LHCN-M2 (cell line): Measurements from ENCODE around the gene AGAP2. TPM values are rescaled to one million over a fixed set of nuclear protein-coding genes. Genes with fewer than 3 reads are reported as not detected.

ENCODE experiments used
- DNase-seq: peaks from one replicate; pipeline ENCODE4 v3.0.0-alpha.2; 2012; ENCODE audit warnings: low read depth
- total RNA-seq: library from RNA; depleted of rRNA; stranded (reverse); fragments of >200 nt; gene quantifications from 2 replicates; pipeline ENCODE4 v1.2.3, GENCODE V29; 2014

The AGAP2 gene
- total RNA-seq, 1 experiment from 2014 or later: 0.29 TPM

- DNase-seq: no peak
Measured at GRCh38 chr12:57767876-57768275, 29.3 kb upstream of the AGAP2 start.

GRCh38 chr12:57767305-57767698, 28.8 kb upstream of the AGAP2 start:
- DNase-seq: no peak

GRCh38 chr12:57766464-57767304, 28.1 kb upstream of the AGAP2 start, which contains the start of gene CYP27B1:
Gene CYP27B1, minus strand, starts transcription at chr12:57767078. Its CDS starts 37 bp downstream, at chr12:57767041.
- no peak for DNase-seq

GRCh38 chr12:57765698-57766463, 27.3 kb upstream of the AGAP2 start:
- no peak for DNase-seq

- DNase-seq: no peak
Measured at GRCh38 chr12:57765003-57765697, 26.6 kb upstream of the AGAP2 start.

DNA sequence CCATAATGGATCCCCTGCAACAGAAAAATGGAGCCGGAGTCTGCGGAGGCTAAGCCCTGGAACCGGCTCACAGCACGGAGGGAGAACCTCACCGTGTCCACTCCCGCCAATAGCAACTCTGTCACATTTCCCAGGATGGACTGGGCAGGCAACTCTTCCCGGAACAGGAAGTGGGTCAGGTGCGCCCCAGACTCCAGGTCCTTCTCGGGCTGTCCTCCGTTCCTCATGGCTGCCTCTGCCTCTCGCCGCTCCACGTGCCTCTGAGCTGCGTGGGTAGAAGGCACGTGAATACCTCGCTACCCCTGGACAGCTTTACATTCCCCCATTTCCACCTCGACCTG, 26.1 kb upstream of the AGAP2 start:
- DNase-seq: no peak

DNA sequence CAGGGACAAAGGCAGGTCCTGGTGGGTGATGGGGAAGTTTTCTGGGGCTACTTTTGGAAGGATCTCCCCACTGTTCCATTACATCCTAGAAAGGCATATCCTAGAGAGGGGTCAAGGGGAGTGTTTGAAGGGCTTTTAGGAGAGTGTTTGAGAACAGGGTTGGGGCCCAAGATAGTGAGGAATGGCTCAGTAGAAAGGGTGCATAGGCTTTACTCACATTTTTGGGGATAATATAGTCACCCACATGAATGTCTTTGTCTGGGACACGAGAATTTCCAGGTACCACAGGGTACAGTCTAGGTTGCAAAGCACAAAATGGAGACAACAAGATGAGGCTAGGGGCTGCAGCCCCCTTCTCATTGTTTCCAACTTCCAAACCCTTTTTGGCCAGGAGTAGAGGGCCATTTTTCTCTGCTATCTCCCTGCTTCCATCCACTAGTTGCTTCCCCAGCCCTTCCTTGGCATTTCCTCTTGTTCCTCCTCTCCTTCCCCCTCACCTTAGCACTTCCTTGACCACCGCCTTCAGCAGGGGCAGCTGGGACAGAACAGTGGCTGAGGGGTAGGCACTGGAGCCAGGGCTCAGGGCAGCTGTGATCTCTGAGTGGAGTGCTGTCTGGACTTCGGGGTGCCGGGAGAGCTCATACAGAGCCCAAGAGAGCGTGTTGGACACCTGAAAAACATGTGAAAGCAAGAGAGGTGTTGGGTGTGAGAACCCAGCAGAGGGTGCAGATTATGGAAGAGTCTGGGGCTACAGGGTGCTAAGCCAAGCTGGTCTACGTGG, 25.5 kb upstream of the AGAP2 start:
- no peak for DNase-seq

GRCh38 chr12:57762463-57762862, 23.9 kb upstream of the AGAP2 start:
- DNase-seq: no peak

DNA sequence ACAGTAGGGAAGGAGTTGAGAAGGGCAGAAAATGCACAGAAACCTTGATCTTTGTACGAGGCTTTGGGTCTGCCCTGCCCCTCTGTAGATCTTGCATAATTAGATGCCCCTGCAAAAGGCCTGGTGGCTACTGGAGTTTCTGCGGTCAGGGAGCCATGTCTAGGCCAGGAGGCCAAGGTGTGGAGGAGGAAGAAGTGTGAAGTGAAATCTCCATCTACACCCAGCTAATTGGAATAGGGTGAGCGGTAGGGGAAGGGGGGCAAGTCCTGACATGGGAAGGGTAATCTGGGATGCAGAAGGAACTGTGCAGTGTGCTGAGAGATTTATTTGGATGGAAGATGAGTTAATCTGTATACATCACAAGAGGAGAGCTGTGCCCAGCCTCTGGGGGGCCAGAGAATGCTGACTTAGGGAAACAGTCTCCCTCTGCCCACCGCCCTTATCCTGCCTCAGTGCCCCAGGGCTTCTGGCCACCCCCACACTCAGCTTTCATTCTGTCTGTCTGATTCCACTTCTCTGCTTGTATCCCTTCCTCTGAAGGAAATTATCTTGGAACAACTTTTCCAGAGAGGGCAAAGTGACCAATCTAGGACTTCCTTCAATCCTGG, 23.0 kb upstream of the AGAP2 start:
- DNase-seq: no peak

- no peak for DNase-seq
Measured at GRCh38 chr12:57760347-57760982, 21.9 kb upstream of the AGAP2 start.

- no peak for DNase-seq
Measured at GRCh38 chr12:57759360-57759980, 20.9 kb upstream of the AGAP2 start.

DNA sequence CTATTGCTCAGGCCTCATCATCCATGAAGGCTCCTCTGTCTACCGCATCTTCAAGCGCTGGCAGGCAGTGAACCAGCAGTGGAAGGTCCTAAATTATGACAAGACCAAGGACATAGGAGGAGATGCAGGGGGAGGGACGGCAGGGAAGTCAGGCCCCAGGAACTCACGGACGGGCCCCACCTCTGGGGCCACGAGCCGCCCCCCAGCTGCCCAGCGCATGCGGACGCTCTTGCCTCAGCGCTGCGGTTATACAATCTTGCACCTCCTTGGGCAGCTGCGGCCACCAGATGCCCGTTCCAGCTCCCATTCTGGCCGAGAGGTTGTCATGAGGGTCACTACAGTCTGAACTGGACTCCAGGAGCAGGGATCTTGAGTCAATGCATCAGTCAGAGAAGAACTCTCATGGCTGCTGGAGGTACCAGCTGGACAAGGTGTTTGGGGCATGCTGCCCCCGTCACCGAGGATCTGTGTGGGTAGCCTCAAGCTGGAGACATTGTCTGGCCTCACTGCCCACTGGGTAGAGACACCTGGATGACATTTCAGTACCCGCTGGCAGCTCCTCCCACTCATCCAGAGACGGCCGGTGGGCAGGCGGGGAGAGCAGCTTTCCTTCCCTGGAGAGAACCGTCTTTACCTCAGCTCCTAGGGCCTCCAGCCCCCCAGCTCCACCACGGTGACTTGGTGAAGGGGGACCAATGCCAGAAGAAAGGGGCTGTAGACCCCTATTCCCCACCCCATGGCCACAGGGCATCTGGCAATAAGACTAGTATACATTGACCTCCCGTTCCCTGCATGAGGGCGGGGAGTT, 20.2 kb upstream of the AGAP2 start:
- DNase-seq: no peak

- no peak for DNase-seq
Measured at GRCh38 chr12:57757771-57758170, 19.2 kb upstream of the AGAP2 start.

DNA sequence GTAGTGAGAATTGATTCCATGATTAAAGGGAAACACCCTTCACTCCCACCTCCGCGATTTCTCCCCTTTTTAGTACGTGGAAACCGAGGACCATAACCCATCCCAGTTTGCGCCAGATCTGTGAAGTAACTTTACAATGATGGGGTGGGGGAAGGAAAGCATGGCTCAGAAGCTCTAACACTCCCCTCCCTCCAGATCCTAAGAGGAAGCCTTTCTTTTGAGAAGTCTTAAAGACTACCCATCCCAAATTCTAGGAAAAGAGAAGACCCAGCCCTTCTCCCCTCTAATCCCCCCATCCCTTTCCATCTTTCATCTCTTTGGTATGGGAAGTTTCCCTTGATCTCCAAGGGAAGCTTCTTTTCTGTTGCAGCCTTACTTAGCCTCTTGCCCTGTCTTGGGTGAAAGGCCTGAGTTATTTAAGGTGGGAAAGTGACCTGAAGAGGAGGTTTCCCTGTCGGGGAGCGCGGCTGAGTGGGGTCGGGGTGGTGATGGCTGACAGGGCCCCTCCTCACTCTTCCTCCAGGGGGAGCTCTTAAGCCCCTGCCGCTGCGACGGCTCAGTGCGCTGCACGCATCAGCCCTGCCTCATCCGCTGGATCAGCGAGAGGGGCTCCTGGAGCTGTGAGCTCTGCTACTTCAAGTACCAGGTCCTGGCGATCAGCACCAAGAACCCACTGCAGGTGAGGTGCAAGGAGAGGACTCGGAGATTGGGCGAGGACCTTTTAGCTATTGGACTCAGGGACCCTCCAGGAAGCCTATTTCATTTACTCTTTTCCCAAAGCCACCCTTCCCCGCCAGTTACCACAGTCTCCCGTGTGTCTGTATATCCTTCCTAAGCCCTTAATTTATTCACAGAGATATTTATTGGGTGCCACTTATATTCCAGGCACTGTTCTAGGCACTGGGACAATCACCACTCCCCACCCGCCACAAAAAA, 18.1 kb upstream of the AGAP2 start:
- DNase-seq: no peak

DNA sequence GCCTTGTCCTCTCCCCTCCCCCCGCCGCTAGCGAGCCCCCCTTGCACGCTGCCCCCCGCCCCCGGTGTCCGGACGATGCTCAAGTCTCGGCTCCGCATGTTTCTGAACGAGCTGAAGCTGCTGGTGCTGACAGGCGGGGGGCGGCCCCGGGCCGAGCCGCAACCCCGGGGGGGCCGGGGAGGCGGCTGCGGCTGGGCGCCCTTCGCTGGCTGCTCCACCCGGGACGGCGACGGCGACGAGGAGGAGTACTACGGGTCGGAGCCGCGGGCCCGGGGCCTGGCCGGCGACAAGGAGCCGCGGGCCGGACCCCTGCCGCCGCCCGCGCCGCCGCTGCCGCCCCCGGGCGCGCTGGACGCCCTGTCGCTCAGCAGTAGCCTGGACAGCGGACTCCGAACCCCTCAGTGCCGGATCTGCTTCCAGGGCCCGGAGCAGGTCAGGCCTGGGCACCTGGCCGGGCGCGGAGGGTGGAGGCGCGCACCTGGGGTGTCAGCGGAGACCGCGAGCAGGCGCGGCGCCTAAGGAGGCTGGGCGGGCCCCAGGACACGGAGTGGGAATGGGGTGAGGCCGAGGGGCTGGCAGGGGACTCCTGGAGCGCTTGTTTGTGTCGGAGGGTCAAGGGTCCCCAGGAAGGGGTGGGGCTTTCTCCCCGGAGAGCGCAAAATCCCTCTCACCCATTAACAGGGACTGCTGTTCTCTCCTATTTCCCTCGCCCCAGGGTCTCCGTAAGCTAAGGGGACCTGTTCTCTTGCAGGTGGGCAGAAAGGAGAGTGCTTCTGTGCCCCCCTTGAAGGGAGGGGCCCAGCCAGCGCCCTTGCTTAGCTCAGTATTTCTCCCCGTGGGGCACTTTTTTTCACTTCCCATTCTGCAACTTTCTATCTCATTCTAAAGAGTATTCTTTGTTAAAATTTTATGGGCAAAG, 17.2 kb upstream of the AGAP2 start:
- DNase-seq: no peak

- no peak for DNase-seq
Measured at GRCh38 chr12:57755194-57755453, 16.6 kb upstream of the AGAP2 start.
